HS-27A (cell line): ENCODE data around the gene APOE.
A peak's percentile ranks its signal among the peaks of the same experiment; 100 is the strongest.
"Not testable (repeated sequence)": the region's sequence is repeated elsewhere in the genome, so short reads cannot be mapped to it uniquely, and the experiment has no call there.

Source experiments
- DNase-seq: peaks from one replicate; pipeline ENCODE4 v3.0.0-alpha.2; 2012; ENCODE audit warnings: low read depth, missing footprints

Gene APOE

DNA sequence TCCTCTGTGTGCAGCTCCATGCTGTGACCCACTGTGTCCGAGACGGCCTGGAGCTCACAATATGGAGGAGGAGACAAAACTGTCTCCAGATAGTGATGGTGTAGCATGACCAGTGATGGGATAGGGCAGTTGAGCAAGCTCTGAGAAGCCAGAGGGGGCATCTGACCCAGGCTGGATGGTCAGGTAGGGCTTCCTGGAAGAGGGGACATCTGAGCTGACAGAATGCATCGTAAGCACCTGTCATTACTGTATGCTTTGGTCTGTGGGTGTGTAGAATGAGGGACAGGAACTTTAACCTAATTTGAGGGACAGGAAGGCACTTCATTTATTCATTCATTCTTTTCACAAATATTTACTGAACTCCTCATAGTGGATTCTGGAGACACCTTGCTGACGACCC lies 21.0 kb upstream of the APOE start:
- DNase-seq, result no peak

DNA sequence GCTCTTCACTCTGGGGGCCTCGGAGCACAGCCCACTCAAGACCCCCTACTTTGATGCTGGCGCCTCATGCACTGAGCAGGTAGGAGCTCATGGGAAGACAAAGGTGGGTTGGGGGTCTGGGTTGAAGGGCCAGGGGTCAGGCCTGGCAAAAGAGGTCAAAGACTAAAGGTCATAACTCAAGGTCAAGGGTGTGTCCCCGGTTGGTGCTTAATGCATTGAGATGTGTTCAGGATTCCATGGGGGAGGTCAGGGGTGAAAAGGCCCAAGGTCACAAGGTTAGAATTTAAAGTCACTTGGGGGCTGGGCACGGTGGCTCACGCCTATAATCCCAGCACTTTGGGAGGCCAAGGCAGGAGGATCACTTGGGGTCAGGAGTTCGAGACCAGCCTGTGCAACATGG lies 19.5 kb upstream of the APOE start:
- DNase-seq, result no peak

DNA sequence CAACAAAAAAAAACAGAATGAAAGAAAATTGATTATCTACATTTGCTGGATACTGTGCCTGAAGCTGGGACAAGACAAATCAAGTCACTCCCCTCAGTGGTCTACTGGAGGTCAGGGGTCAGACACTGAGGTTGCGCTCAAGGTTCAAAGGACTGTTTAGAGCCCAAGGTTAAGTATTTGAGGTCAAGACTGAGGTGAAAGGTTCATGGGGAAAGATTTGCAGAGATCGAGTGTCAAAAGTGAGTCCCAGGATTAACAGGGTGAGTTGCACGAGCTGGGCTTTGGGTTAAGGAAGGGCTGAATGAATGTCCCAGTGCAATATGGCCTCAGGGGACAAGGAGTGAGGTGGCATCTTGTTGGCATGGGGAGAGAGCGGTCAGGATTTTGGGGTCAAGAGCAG lies 17.9 kb upstream of the APOE start:
- DNase-seq, result no peak

- not testable (repeated sequence) for DNase-seq
Measured at GRCh38 chr19:44888335-44888734, 17.3 kb upstream of the APOE start.

GRCh38 chr19:44889830-44890365 lies 15.7 kb upstream of the APOE start:
- no peak for DNase-seq

DNA sequence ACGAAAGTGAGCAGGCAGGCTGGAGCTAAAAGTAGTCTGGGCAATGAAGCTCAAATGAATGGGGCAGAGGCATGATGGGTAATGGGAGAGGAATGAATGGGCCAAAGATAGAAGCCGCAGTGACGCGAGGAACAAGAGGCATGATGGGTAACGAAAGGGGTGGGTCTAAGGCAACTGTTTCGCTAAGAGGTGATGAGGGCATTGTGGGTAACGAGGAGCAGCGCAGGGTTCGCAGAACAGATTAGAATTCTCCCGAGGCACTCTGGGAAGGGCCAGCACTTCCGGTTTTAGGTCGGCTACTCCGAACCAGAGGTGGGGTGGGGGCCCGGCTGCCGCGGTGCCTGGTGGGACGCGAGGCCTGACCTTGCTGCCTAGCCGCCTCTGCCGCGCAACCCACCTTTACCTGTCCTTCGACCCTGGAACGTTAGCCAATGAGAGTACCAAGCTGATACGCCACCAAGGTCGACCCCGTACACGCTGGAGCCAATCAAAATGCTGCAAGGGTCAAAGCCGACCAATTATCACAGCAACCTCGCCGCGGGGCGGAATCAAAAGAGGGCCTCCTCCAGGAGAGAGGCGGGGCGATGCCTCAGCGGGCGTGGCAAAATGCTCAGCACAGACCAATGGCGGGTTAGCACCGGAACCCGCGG lies 15.1 kb upstream of the APOE start:
- DNase-seq, result peak; percentile 100

- peak; percentile 100 for DNase-seq
Measured at GRCh38 chr19:44891016-44891882, 14.3 kb upstream of the APOE start, which contains the start of gene TOMM40. TOMM40 (plus strand) TSS chr19:44891254; CDS start chr19:44891416, 162 bp downstream.

DNA sequence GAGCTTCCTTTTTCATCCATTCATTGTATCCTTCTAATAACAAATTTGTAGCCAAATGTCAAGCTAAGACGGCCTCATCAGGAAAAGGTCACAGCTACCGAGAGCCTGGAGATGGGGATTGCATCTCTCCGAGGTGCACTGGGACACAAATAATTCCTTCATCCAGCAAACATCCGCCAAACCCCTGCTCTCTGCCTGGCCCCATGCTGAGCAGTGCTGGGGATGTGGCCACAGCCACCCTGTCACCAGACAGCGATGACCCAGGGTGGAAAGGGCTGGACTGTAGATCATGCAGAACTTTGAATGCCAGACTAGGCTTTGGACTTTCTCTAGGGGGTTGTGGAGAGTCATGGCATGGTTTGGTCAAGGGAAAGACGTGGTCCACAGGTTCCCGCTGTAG lies 12.7 kb upstream of the APOE start:
- no peak for DNase-seq

DNA sequence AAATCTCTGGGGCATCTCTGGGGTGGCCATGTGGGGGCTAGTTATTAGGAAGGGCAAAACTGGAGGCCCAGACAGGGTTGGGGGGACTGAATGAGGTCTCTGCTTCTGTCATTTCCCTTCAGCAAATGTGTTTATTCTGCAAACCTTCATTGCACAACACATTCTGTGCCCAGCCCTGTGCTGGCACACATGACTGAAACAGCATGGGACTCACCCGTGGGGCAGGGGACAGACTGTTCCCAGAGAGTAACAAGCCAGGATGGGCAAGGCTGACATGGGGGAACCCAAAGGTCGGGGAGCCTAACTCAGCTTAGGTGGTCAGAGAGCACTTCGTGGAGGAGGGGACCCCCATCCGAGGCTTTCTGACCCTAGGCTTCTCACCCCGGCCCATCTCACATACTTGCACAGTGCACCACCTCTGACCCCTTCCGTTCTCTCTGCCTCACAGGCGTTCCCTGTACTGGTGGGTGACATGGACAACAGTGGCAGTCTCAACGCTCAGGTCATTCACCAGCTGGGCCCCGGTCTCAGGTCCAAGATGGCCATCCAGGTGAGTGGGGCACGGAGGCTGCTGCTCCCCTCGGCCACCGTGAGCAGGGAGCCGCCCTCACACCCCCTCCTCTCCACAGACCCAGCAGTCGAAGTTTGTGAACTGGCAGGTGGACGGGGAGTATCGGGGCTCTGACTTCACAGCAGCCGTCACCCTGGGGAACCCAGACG lies 12.1 kb upstream of the APOE start:
- no peak for DNase-seq

DNA sequence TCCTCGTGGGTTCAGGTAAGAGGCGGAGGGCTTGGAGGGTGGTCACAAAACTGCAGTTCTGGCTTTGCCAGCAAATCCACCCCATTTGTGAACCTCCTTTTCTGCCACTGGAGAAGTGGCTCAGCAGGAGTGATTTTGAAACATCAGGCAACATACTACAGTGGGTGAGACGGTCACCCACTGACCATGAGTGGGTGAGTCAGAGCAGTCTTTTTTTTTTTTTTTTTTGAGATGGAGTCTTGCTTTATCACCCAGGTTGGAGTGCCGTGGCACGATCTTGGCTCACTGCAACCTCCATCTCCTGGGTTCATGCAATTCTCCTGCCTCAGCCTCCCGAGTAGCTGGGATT lies 11.6 kb upstream of the APOE start:
- DNase-seq, result no peak

GRCh38 chr19:44894946-44895345 lies 10.7 kb upstream of the APOE start:
- no peak for DNase-seq

GRCh38 chr19:44897835-44898234 lies 7.8 kb upstream of the APOE start:
- DNase-seq, result no peak

DNA sequence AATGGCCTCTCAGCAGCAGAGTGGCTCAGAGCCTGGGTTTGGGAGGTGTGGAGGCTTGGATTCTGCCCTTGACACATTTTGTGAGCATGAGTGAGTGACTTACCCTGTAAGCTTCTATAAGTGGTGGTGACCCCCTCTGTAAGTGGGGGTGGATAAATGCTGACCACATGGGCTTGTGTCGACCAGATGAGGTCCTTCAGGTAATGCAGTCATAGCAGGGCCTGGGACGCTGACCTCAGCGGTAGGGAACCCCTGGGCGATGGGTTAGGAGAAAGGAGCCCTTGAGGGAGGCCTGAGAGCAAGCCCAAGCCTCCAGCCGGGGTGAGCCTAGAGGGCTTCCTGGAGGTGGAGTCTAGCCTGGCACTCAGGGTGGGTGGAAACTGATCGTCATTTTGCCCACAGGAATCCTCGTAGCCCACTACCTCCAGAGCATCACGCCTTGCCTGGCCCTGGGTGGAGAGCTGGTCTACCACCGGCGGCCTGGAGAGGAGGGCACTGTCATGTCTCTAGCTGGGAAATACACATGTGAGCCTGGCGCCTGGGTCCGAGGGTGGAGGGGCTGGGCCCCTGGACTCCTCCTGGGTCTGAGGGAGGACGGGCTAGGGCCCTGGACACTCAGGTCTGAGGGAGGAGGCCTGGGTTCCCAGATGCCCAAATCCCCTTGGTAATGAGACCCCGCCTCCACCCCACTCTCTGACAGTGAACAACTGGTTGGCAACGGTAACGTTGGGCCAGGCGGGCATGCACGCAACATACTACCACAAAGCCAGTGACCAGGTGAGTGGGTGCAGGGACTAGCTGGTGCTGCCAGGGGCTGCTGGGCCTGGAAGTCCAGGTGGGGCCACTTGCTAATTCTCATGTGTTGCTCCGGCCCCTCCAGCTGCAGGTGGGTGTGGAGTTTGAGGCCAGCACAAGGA lies 5.0 kb upstream of the APOE start:
- DNase-seq, result no peak

DNA sequence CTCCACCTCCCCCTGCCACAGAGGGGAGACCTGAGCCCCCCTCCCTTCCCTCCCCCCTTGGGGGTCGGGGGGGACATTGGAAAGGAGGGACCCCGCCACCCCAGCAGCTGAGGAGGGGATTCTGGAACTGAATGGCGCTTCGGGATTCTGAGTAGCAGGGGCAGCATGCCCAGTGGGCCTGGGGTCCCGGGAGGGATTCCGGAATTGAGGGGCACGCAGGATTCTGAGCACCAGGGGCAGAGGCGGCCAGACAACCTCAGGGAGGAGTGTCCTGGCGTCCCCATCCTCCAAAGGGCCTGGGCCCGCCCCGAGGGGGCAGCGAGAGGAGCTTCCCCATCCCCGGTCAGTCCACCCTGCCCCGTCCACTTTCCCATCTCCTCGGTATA lies 2.4 kb upstream of the APOE start:
- DNase-seq, result no peak

GRCh38 chr19:44903602-44904425 lies 1.8 kb upstream of the APOE start:
- DNase-seq, result no peak

GRCh38 chr19:44904426-44904994 lies 1.1 kb upstream of the APOE start:
- DNase-seq, result no peak

GRCh38 chr19:44907613-44908012 lies 2.0 kb downstream of the APOE start:
- no peak for DNase-seq

- DNase-seq, result no peak
Measured at GRCh38 chr19:44908074-44908835, 2.7 kb downstream of the APOE start.

- DNase-seq, result no peak
Measured at GRCh38 chr19:44908836-44909261, 3.3 kb downstream of the APOE start.

GRCh38 chr19:44909775-44910174 lies 4.2 kb downstream of the APOE start:
- DNase-seq, result no peak
